GM13977 (cell line): Measurements from ENCODE around the gene PLA2G2F.

Experiments
- DNase-seq: peaks from one replicate; pipeline ENCODE4 v3.0.0; 2012; ENCODE audit warnings: low spot score
- in situ Hi-C: fragments of 300-500 bp; cut with MboI; formaldehyde crosslinking; loops from one replicate; pipeline ENCODE4 v1.12.0; 2022; ENCODE audit warnings: low sequenced_read_pairs, low pct_unique_long_range_greater_than_20kb, mixed read lengths, inconsistent platforms; ENCODE audit not compliant: unreplicated experiment
- TF ChIP-seq, protein P1 (sequence below): IDR thresholded peaks from 2 replicates; pipeline ENCODE4 v1.5.1; 2012; ENCODE audit warnings: mild to moderate bottlenecking, control low read depth; ENCODE audit not compliant: insufficient read depth; ENCODE audit errors: extremely low read depth, missing control alignments

PLA2G2F gene

DNA sequence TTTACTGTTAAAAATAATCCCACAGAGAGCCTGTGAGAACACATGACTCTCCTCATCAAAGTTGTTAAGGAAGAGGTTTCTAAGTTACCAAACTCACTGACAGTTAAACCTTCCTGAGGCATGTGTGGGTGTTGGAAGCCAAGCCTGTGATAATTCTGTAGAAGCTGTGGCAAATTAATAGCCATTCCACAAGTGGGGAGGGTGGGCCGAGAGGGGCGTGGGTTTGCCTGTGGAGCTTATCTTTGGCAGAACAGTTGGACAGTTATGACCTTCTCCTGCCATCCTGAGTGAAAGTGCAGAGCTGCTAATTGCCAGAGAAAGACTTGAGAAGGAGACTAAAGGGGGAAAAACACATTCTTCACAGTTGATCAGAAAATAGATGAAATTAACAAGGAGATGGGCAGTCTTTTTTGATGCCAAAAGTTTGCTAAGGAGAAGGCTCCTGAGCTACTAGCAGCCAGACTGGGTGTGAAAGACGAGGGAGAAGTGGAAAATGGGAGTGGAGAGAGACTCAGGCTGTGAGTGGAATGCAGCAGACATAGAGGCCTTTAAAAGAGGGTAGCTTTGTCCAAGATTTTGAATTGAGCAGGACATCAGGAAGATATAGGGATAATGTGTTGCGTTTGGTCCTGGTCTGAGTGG lies 48.8 kb downstream of the PLA2G2F start:
- TF ChIP-seq, protein P1, sequence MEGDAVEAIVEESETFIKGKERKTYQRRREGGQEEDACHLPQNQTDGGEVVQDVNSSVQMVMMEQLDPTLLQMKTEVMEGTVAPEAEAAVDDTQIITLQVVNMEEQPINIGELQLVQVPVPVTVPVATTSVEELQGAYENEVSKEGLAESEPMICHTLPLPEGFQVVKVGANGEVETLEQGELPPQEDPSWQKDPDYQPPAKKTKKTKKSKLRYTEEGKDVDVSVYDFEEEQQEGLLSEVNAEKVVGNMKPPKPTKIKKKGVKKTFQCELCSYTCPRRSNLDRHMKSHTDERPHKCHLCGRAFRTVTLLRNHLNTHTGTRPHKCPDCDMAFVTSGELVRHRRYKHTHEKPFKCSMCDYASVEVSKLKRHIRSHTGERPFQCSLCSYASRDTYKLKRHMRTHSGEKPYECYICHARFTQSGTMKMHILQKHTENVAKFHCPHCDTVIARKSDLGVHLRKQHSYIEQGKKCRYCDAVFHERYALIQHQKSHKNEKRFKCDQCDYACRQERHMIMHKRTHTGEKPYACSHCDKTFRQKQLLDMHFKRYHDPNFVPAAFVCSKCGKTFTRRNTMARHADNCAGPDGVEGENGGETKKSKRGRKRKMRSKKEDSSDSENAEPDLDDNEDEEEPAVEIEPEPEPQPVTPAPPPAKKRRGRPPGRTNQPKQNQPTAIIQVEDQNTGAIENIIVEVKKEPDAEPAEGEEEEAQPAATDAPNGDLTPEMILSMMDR = no peak
- in situ Hi-C loops = no loop called here
- no peak for DNase-seq

DNA sequence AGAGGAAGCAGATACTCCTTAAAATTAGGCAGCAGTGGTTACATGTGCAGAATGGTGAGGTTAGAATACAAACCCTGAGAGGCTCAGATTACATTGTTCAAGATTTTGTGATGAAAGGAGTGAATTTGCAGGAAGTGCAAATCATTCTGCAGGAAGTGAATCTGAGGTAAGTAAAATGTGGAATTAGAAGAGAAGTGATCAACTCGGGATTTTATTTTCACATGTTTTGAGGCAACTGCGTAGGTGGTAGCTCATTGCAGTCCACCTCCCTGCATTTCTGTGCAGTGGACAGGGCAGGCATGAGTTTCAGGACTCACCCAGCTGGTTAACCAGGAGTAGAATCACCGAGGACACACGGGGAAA lies 49.3 kb downstream of the PLA2G2F start:
- no peak for DNase-seq
- TF ChIP-seq, protein P1 = no peak
- in situ Hi-C loops = no loop called here

DNA sequence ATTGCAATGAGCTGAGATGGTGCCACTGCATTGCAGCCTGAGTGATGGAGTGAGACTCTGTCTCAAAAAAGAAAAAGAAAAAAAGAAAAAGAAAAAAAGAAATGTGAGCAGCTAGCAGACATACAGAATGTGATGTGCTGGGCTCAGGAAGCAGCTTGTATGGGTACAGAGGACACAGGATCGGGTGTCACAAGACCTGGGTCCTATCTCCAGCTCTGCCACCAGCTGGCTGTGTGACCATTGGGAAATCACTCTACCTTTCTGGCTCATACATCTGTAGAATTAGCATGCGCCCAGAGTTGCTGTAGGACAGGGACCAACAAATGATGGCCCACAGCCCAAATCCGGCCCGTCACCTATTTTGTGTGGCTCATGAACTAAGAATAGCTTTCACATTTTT lies 50.5 kb downstream of the PLA2G2F start:
- in situ Hi-C loops = no loop called here
- TF ChIP-seq, protein P1 = no peak
- no peak for DNase-seq

DNA sequence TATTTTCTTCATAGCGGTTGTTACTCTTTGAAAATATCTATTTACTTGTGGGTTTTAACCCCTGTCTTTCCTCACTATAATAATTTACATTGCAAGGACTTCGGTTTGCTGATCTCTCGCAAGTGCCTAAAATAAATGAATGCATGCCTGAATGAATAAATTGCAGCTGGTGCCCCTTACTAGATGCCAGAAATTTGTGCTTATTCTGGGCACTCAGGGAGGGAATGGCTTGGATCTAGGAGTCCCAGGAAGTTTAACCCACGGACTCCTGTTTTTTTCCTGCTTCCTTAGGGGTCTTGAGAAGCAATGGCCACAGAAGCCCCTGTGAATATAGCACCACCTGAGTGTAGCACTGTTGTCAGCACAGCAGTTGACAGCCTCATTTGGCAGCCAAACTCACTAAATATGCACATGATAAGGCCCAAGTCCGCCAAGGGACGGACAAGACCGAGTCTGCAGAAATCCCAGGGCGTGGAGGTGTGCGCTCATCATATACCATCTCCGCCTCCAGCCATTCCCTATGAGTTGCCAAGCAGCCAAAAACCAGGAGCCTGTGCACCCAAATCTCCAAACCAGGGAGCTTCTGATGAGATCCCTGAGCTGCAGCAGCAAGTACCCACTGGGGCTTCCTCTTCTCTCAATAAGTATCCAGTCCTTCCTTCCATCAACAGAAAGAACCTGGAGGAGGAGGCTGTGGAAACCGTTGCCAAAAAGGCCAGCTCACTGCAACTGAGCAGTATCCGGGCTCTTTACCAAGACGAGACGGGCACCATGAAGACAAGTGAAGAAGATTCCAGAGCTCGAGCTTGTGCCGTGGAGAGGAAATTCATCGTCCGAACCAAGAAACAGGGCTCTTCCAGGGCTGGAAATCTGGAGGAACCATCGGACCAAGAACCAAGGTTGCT lies 51.4 kb downstream of the PLA2G2F start:
- in situ Hi-C loops = no loop called here
- TF ChIP-seq, protein P1 = no peak
- DNase-seq = no peak

DNA sequence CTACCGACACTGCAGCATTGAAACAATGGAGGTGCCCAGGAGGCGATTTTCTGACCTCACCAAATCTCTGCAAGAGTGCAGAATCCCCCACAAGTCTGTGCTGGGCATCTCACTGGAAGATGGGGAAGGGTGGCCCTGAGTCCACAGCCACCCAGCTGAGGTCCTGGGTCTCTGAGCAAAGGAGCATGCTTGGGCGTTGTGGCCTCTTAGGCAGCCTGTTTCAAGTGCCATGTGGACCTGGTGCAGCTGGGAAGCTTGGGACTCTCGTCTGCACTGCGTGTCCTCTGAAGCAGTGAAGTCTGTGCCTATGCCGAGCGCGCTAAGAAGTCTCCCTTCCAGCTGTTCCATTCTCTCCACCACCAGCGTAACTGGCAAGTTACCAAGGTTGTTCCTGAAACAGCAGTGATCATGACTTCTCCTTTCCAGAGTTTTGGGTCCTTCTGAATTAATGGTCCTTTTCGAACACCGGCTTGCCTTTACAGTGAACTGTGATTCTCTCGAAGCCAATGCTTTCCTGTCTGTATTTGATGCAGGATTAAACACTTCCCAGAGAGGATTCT lies 52.2 kb downstream of the PLA2G2F start:
- DNase-seq = no peak
- TF ChIP-seq, protein P1 = no peak
- in situ Hi-C loops = no loop called here

DNA sequence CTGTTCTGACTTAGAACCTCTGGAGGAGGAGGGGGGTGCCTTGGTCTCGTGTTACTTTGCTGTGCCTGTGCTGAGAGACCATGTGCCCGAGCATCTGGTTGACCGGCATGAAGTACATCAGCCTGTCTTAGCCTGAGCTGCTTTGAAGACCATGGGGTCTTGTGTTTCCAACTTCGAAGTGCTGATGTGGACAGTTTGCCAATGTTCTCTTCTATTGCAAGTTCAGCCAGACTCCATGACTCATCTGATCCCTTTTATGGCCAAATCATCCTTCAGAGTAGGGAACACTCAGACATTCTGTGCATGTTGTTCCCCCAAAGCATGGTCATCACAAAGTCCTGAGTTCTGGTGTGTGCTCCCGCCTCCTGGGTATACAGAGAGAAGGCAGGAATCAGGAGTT lies 53.2 kb downstream of the PLA2G2F start:
- in situ Hi-C loops = no loop called here

More for the DNA sequence above, 53.2 kb downstream of the PLA2G2F start:
- no peak for DNase-seq
- TF ChIP-seq, protein P1 = no peak
